Measurements from ENCODE around the gene COQ4.

The COQ4 gene

GRCh38 chr9:128383007-128383753, 60.5 kb downstream of the COQ4 start:
- DNase-seq, result no peak
